H9 (cell line): ENCODE results near the gene CHI3L2. TPM values are rescaled to one million over a fixed set of nuclear protein-coding genes. Genes with fewer than 3 reads are reported as not detected.

Source experiments
- DNase-seq: peaks from one replicate; pipeline ENCODE4 v3.0.0-alpha.2; 2017
- H2AFZ ChIP-seq: one replicate; pipeline ENCODE4 v1.6.1; 2013; ENCODE audit warnings: mild to moderate bottlenecking, low read length, control low read depth, moderate library complexity
- H2AK5ac ChIP-seq: 2 replicates; pipeline ENCODE4 v1.6.1; 2013; ENCODE audit warnings: low read length, control low read depth, mixed read lengths; ENCODE audit not compliant: insufficient read length
- H2BK120ac ChIP-seq: one replicate; pipeline ENCODE4 v1.6.1; 2013; ENCODE audit warnings: low read depth, mild to moderate bottlenecking, low read length, control low read depth, inconsistent platforms; ENCODE audit not compliant: poor library complexity, severe bottlenecking
- H2BK12ac ChIP-seq: 2 replicates; pipeline ENCODE4 v1.6.1; 2013; ENCODE audit warnings: low read length, control low read depth, mixed read lengths, low read depth; ENCODE audit not compliant: insufficient read length
- H2BK15ac ChIP-seq: 2 replicates; pipeline ENCODE4 v1.6.1; 2013; ENCODE audit warnings: low read depth, low read length, control low read depth
- H2BK20ac ChIP-seq: one replicate; pipeline ENCODE4 v1.6.1; 2013; ENCODE audit warnings: low read depth, mild to moderate bottlenecking, low read length, control low read depth, inconsistent platforms; ENCODE audit not compliant: poor library complexity, severe bottlenecking
- H2BK5ac ChIP-seq: 2 replicates; pipeline ENCODE4 v1.6.1; 2013; ENCODE audit warnings: low read length, control low read depth, mixed read lengths; ENCODE audit not compliant: insufficient read length
- H3K14ac ChIP-seq: 2 replicates; pipeline ENCODE4 v1.6.1; 2013; ENCODE audit warnings: low read length, control low read depth; ENCODE audit not compliant: insufficient read depth
- H3K18ac ChIP-seq: 2 replicates; pipeline ENCODE4 v1.6.1; 2013; ENCODE audit warnings: low read depth, mild to moderate bottlenecking, mixed read lengths, low read length, control low read depth; ENCODE audit not compliant: insufficient read length
- H3K23ac ChIP-seq: 2 replicates; pipeline ENCODE4 v1.6.1; 2013; ENCODE audit warnings: low read length, control low read depth, mixed read lengths, low read depth; ENCODE audit not compliant: insufficient read length
- H3K23me2 ChIP-seq: 2 replicates; pipeline ENCODE4 v1.6.1; 2013; ENCODE audit warnings: low read depth, mild to moderate bottlenecking, mixed read lengths, low read length, control low read depth; ENCODE audit not compliant: insufficient read length, poor library complexity, severe bottlenecking
- H3K27ac ChIP-seq: 2 replicates; pipeline ENCODE4 v1.5.1; 2013; ENCODE audit warnings: low read length, control low read depth, mixed read lengths, low read depth; ENCODE audit not compliant: insufficient read length
- H3K27me3 ChIP-seq: 2 replicates; pipeline ENCODE4 v1.6.1; 2013; ENCODE audit warnings: low read length, control low read depth, inconsistent platforms; ENCODE audit not compliant: insufficient read depth
- H3K4ac ChIP-seq: 2 replicates; pipeline ENCODE4 v1.6.1; 2013; ENCODE audit warnings: low read depth, mild to moderate bottlenecking, control low read depth, inconsistent platforms, low read length, moderate library complexity
- H3K4me1 ChIP-seq: 2 replicates; pipeline ENCODE4 v1.6.1; 2013; ENCODE audit warnings: low read length, control low read depth, inconsistent platforms; ENCODE audit not compliant: insufficient read depth
- H3K4me2 ChIP-seq: 2 replicates; pipeline ENCODE4 v1.6.1; 2013; ENCODE audit warnings: low read length, control low read depth, mixed read lengths; ENCODE audit not compliant: insufficient read length, insufficient read depth
- H3K56ac ChIP-seq: 2 replicates; pipeline ENCODE4 v1.6.1; 2013; ENCODE audit warnings: low read depth, mild to moderate bottlenecking, mixed read lengths, low read length, control low read depth; ENCODE audit not compliant: insufficient read length
- H3K79me1 ChIP-seq: 2 replicates; pipeline ENCODE4 v1.6.1; 2013; ENCODE audit warnings: low read depth, mild to moderate bottlenecking, moderate library complexity, low read length, control low read depth, inconsistent platforms; ENCODE audit not compliant: insufficient read depth, poor library complexity, severe bottlenecking
- H3K79me2 ChIP-seq: 2 replicates; pipeline ENCODE4 v1.6.1; 2013; ENCODE audit warnings: low read length, control low read depth, inconsistent platforms; ENCODE audit not compliant: insufficient read depth
- H3K9ac ChIP-seq: 2 replicates; pipeline ENCODE4 v1.6.1; 2013; ENCODE audit warnings: low read length, control low read depth, mixed read lengths; ENCODE audit not compliant: insufficient read length; ENCODE audit errors: extremely low read depth
- H3K9me3 ChIP-seq: one replicate; pipeline ENCODE4 v1.6.1; 2013; ENCODE audit warnings: low read depth, low read length, inconsistent platforms; ENCODE audit not compliant: control insufficient read depth
- H3T11ph ChIP-seq: one replicate; pipeline ENCODE4 v1.6.1; 2013; ENCODE audit warnings: mild to moderate bottlenecking, low read length, control low read depth, inconsistent platforms
- H4K20me1 ChIP-seq: one replicate; pipeline ENCODE4 v1.6.1; 2013; ENCODE audit not compliant: control insufficient read depth, insufficient read length, insufficient read depth
- H4K5ac ChIP-seq: 2 replicates; pipeline ENCODE4 v1.6.1; 2013; ENCODE audit warnings: low read depth, mild to moderate bottlenecking, mixed read lengths, low read length, control low read depth; ENCODE audit not compliant: insufficient read length
- H4K8ac ChIP-seq: replicated peaks from 2 replicates; pipeline ENCODE4 v1.6.1; 2013; ENCODE audit warnings: low read length, control low read depth, mixed read lengths, low read depth; ENCODE audit not compliant: insufficient read length
- H4K91ac ChIP-seq: 2 replicates; pipeline ENCODE4 v1.6.1; 2013; ENCODE audit warnings: low read depth, mild to moderate bottlenecking, moderate library complexity, mixed read lengths, low read length, control low read depth; ENCODE audit not compliant: insufficient read length
- H3K27ac Mint-ChIP-seq, 3 experiments: 2 replicates in 2 of 3; 3 replicates in 1 of 3; pipeline ENCODE4 v1.8.0; 2020 to 2021; ENCODE audit warnings: mixed read lengths in 3 of 3, mild to moderate bottlenecking in 1 of 3, moderate library complexity in 1 of 3
- H3K27me3 Mint-ChIP-seq: 2 replicates; pipeline ENCODE4 v1.8.0; 2021; ENCODE audit warnings: low read depth, mild to moderate bottlenecking, moderate library complexity, mixed read lengths
- H3K36me3 Mint-ChIP-seq, 3 experiments: 2 replicates in 2 of 3; 3 replicates in 1 of 3; pipeline ENCODE4 v1.8.0; 2020 to 2021; ENCODE audit warnings: low read depth in 3 of 3, mixed read lengths in 3 of 3; ENCODE audit not compliant: insufficient read depth in 1 of 3
- H3K4me1 Mint-ChIP-seq, 2 experiments: 2 replicates each; pipeline ENCODE4 v1.8.0; 2020; ENCODE audit warnings: mixed read lengths in 2 of 2
- H3K4me3 Mint-ChIP-seq, 2 experiments: 2 replicates in 1 of 2; 3 replicates in 1 of 2; pipeline ENCODE4 v1.8.0; 2020 to 2021; ENCODE audit warnings: mild to moderate bottlenecking in 2 of 2, mixed read lengths in 2 of 2, moderate library complexity in 1 of 2
- H3K9me3 Mint-ChIP-seq, 2 experiments: 2 replicates in 1 of 2; 3 replicates in 1 of 2; pipeline ENCODE4 v1.8.0; 2020; ENCODE audit warnings: mild to moderate bottlenecking in 2 of 2, mixed read lengths in 2 of 2, moderate library complexity in 1 of 2
- CTCF ChIP-seq: fragments of 200-600 bp; sonication (generic); conservative IDR thresholded peaks from 3 replicates; pipeline ENCODE4 v1.8.0; 2021; ENCODE audit warnings: antibody characterized with exemption, mild to moderate bottlenecking
- WGBS: extraction: QIAGEN DNeasy Blood & Tissue Kit; methylation state at CpG from one replicate; pipeline ENCODE4 v1.1.7; 2013; ENCODE audit warnings: missing lambda C conversion rate, low lambda C conversion rate, mixed read lengths; ENCODE audit not compliant: insufficient read length; ENCODE audit errors: extremely low coverage; 5-methylcytosine and 5-hydroxymethylcytosine counted together
- total RNA-seq: library from RNA; stranded (reverse); gene quantifications from 2 replicates; pipeline ENCODE4 v1.2.1, GENCODE V29; 2021

CHI3L2 gene
- total RNA-seq, 1 experiment from 2014 or later, result not detected

GRCh38 chr1:111221633-111222291 lies 5.8 kb upstream of the CHI3L2 start:
- Mint-ChIP-seq H3K27me3 (peaks cover 2% of the 10 kb centered on the region; the same call in 1 of the 2 replicates), H3K9me3 (no peaks in the 10 kb centered on the region; a peak in 1 of 5 replicates), H3K27ac (peak overlapping the region in 1 of 3 experiments; percentile 36; a peak in 1 of 7 replicates), H3K4me1 (peaks cover 54 to 59% of the 10 kb centered on the region in 2 experiments), H3K36me3 (no peaks in the 10 kb centered on the region), H3K4me3 (no peak overlapping the region)
- no peak overlapping the region for H2AFZ ChIP-seq
- H3K9ac ChIP-seq, result no peak overlapping the region
- H3K9me3 ChIP-seq, result no peaks in the 10 kb centered on the region
- no peak overlapping the region for H3K23ac ChIP-seq
- H3K14ac ChIP-seq, result no peak overlapping the region
- no peak overlapping the region for H3K4me2 ChIP-seq
- no peak overlapping the region for H3K18ac ChIP-seq
- H2BK120ac ChIP-seq, result no peak overlapping the region
- no peaks in the 10 kb centered on the region for H3K23me2 ChIP-seq
- no peaks in the 10 kb centered on the region for H4K20me1 ChIP-seq
- no peak overlapping the region for H3K27ac ChIP-seq
- H4K5ac ChIP-seq, result no peak overlapping the region
- H3K79me1 ChIP-seq, result no peaks in the 10 kb centered on the region
- H3K27me3 ChIP-seq, result no peaks in the 10 kb centered on the region
- H3K4me1 ChIP-seq, result peaks cover 5% of the 10 kb centered on the region
- TF ChIP-seq CTCF, result no peak
- no CpG with 5 or more reads among the region's 5 CpGs for WGBS
- H2BK5ac ChIP-seq, result no peak overlapping the region
- H4K91ac ChIP-seq, result no peak overlapping the region
- no peak overlapping the region for H3T11ph ChIP-seq
- no peaks in the 10 kb centered on the region for H3K79me2 ChIP-seq
- H2BK15ac ChIP-seq, result no peak overlapping the region
- no peak for DNase-seq
- H2AK5ac ChIP-seq, result no peak overlapping the region
- H2BK12ac ChIP-seq, result no peak overlapping the region
- H4K8ac ChIP-seq, result no peak overlapping the region
- H3K56ac ChIP-seq, result no peak overlapping the region
- H2BK20ac ChIP-seq, result no peak overlapping the region
- no peak overlapping the region for H3K4ac ChIP-seq
